22Rv1 (cell line): Measurements from ENCODE around the gene UBE2K.
"Not testable (repeated sequence)": the region's sequence is repeated elsewhere in the genome, so short reads cannot be mapped to it uniquely, and the experiment has no call there.

Source experiments
- H3K27ac ChIP-seq: fragments of 450-650 bp; 2 replicates; pipeline ENCODE4 v1.5.1; 2017
- ZFX ChIP-seq: fragments of 450-650 bp; IDR thresholded peaks from 2 replicates; pipeline ENCODE4 v1.6.1; 2017; ENCODE audit warnings: antibody characterized with exemption, borderline replicate concordance
- TF ChIP-seq, protein P1 (sequence below): fragments of 450-650 bp; IDR thresholded peaks from 2 replicates; pipeline ENCODE4 v1.5.1; 2017; ENCODE audit warnings: mild to moderate bottlenecking

Gene UBE2K

DNA sequence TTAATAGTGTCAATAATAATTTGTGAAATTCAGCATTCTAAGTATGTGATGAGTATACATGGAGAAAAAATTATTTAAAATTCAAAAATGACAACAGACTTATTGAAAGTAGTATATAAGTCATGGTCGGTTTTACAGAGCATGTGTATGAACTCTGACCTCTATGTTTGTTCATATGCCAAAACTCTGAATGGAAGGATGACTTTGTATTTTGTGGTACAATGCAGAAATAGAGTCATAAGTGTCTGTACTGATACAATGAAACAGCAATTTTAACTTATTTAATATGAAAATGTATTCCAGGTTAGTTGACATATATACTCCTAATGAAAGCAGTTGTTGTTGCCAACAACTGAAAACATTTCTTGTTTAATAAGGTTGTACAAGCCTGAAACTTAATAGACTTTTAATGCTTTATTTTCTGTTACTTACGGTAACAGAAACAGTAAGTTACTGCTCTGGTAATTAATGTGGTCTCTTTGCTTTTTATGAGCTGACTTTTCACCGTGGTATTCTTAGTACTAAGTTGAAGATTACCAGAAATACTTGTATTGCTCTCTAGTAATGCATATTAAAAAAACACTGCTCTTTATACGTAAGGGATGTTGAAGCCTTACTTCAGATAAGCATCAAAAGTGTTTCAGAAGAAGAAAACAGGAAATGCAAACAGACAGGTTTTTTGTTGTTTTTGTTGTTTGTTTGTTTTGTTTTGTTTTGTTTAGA lies 1.9 kb downstream of the UBE2K start:
- TF ChIP-seq, protein P1, sequence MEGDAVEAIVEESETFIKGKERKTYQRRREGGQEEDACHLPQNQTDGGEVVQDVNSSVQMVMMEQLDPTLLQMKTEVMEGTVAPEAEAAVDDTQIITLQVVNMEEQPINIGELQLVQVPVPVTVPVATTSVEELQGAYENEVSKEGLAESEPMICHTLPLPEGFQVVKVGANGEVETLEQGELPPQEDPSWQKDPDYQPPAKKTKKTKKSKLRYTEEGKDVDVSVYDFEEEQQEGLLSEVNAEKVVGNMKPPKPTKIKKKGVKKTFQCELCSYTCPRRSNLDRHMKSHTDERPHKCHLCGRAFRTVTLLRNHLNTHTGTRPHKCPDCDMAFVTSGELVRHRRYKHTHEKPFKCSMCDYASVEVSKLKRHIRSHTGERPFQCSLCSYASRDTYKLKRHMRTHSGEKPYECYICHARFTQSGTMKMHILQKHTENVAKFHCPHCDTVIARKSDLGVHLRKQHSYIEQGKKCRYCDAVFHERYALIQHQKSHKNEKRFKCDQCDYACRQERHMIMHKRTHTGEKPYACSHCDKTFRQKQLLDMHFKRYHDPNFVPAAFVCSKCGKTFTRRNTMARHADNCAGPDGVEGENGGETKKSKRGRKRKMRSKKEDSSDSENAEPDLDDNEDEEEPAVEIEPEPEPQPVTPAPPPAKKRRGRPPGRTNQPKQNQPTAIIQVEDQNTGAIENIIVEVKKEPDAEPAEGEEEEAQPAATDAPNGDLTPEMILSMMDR: no peak
- no peak for TF ChIP-seq ZFX
- peak overlapping the region; percentile 91 for H3K27ac ChIP-seq

DNA sequence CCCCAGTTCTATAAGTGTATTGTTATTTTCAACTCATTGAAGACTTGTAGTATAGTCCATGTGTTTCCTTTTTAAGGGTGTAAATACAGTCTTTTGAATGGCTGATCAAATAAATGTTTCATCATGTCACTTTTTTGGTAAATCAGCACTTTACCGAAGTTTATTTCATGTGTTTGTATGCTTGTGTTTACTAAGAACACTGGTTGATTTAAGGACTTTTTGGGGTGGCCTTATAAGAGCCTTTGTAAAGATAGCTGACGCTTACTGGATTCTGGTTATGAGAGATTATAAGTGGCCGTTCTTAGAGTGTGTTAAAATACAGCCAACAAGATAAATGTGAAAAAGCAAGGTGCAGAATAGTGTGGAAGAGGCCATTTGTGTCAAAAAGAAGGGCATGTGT lies 2.6 kb downstream of the UBE2K start:
- H3K27ac ChIP-seq: peak overlapping the region; percentile 91
- TF ChIP-seq, protein P1: no peak
- no peak for TF ChIP-seq ZFX

DNA sequence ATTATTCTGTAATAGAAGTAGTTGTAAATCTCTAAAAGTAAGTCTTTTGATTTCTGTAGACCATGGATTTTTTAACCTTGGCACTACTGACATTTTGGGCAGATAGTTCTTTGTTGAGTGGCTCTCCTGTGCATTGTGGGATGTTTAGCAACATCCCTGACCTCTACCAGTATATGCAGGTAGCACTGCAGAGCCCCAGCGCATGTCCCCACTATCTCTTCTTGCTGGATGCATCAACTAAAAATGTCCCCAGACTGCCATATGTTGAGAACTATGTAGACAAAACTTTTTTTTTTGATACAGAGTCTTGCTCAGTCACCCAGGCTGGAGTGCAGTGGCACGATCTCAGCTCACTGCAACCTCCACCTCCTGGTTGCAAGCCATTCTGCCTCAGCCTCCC lies 4.8 kb downstream of the UBE2K start:
- TF ChIP-seq, protein P1: no peak
- no peak for TF ChIP-seq ZFX
- no peak overlapping the region for H3K27ac ChIP-seq

DNA sequence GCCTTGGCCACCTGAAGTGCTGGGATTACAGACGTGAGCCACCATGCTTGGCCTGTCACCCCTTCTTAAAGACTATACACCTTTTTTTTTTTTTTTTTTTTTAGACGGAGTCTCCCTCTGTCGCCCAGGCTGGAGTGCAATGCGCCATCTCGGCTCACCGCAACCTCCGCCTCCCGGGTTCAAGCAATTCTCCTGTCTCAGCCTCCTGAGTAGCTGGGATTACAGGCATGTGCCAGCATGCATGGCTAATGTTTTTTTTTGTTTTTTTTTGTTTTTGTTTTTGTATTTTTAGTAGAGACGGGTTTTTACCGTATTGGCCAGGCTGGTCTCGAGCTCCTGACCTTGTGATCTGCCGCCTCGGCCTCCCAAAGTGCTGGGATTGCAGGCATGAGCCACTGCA lies 6.9 kb downstream of the UBE2K start:
- H3K27ac ChIP-seq: not testable (repeated sequence)

DNA sequence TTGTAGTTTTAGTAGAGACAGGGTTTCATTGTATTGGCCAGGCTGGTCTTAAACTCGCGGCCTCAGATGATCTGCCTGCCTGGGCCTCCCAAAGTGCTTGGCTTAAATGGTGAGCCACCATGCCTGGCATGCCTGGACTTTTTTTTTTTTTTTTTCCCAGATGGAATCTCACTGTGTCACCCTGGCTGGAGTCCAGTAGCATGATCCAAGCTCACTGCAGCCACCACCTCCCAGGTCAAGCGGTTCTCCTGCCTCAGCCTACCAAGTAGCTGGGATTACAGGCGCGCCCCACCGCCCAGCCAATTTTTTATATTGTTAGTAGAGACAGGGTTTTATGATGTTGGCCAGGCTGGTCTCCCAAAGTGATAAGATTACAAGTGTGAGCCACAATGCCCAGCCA lies 8.4 kb downstream of the UBE2K start:
- no peak overlapping the region for H3K27ac ChIP-seq
- TF ChIP-seq, protein P1: no peak
- TF ChIP-seq ZFX: no peak

DNA sequence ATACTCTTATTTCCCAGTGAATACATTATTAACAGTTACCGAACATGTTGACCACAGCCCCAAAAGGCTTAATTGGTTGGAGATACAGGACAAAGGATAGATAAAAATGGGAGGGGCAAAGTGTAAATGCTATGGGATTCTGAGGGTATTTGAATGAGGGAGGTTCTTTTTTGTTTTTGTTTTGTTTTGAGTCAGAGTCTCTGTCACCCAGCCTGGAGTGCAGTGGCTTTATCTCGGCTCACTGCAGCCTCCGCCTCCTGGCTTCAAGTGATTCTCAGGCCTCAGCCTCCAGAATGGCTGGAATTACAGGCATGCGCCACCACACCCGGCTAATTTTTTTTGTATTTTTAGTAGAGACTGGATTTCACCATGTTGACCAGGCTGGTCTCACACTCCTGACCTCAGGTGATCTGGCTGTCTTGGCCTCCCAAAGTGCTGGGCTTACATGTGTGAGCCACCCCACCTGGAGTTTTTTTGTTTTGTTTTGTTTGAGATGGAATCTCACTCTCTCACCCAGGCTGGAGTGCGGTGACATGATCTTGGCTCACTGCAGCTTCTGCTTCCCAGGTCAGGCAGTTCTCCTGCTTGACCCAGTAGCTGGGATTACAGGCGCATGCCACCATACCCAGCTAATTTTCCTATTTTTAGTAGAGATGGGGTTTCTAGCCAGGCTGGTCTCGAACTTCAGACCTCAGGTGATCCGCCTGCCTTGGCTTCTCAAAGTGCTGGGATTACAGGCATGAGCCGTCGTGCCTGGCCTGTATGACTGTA lies 9.0 kb downstream of the UBE2K start:
- TF ChIP-seq, protein P1: no peak
- no peak for TF ChIP-seq ZFX
- H3K27ac ChIP-seq: no peak overlapping the region

DNA sequence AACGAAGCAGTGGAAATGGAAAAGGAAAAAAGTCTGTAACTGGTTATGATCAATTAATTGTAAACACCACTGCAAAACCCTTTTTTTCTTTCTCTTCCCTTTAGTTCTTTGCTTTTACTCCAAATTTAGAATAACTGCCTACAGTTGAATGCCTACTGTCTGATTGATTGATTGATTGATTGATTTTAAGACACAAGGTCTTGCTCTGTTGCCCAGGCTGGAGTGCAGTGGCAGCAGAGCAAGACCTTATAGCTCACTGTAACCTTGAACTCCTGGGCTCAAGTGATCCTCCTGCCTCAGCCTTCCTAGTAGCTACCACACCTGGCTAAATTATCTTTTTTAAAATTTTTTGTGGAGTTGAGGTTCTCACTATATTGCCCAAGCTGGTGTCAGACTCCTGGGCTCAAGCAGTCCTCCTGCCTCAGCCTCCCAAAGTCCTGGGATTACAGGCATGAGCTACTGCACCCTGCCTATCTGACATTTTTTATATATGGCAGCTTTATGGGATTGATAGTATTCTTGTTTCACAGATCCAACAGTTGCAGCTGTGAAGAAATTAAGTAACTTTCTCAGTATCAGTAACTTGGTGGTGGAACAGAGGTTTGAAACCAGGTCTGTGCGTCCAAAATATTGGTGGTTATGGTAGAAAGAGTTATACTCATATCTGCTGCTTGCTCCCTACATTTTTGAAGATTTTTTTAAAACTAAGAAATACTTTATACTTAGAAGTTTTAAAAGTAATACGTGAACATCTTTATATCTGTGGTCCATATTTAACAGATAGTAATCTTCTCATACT lies 12.4 kb downstream of the UBE2K start:
- TF ChIP-seq ZFX: no peak
- TF ChIP-seq, protein P1: no peak
- H3K27ac ChIP-seq: no peak overlapping the region
